ENCODE measurements around the gene MAML2. TPM values are rescaled to one million over a fixed set of nuclear protein-coding genes. Genes with fewer than 3 reads are reported as not detected.

Gene MAML2
- total RNA-seq (2021) = 2.7 TPM in 2 replicates
- long read RNA-seq, partial matches to known transcripts = 0 of 1 reads
- long read RNA-seq, other reads (novel, unspliced or antisense) = 1 of 1 reads

DNA sequence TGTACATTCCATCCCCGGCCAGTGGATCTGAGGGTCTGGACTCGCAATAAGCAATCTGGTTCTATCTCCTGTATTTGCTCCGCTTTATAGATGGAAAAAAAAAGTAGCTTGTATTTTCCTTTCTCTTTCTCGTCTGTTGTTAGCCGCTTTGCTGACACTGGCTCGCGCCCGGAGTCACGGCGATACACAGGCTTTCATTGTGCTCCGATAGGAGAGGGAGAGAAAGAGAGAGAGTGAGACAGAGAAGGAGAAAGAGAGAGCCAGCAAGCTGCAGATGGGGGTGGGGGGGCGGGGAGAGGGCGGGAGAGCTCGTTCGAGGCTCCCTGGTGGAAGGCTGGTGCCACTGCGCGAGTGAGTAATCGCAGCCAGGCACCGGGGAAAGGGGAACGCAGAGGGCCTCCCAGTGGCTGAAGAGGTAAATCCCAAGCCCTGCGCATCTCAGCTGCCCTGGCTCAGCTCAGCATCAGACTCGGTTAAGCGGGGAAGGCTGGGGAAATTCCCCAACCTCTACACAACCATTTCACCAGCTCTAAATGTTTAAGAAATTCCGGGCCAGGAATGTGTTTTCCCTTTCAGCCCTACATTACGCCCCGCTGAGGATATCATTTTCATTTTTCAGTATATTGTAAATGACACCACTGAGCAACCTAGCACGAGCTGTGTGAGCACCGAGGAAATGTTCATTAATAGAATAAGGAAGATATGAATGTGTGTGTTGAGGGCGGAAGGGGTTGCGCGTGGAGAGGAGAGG lies at the start of gene MAML2:
TSS of gene MAML2 (minus strand) at position 235 of the 751 bp plus-strand sequence. CDS start 1,300 bp downstream, outside the sequence.
- peaks cover 15% of the 10 kb centered on the region for H3K23me2 ChIP-seq (ENCODE audit: insufficient read length, low read depth, low read length, poor library complexity, severe bottlenecking)
- peaks cover 2 to 3% of the 10 kb centered on the region in 2 experiments; a peak in 2 of 5 replicates for H3K9me3 Mint-ChIP-seq

More for the DNA sequence above, at the start of gene MAML2:
- H3K27ac Mint-ChIP-seq = peak within 1 kb of the TSS in 1 of 3 experiments; percentile 92; a peak in 2 of 7 replicates
- Histone ChIP-seq H3K56ac (ENCODE audit: insufficient read length, low read depth, low read length) (no peak within 1 kb of the TSS), H3K79me2 (ENCODE audit: insufficient read depth, low read length) (peaks cover 2% of the 10 kb centered on the region; the same call in 1 of the 2 replicates), H3K18ac (ENCODE audit: insufficient read length, low read depth, low read length) (no peak within 1 kb of the TSS), H3K27me3 (ENCODE audit: insufficient read depth, low read length) (no peaks in the 10 kb centered on the region), H3K9ac (ENCODE audit: extremely low read depth, insufficient read length, low read length) (peak within 1 kb of the TSS; percentile 46), H3K4me1 (ENCODE audit: insufficient read depth, low read length) (peaks cover 12% of the 10 kb centered on the region), H4K8ac (replicated peaks; ENCODE audit: insufficient read length, low read depth, low read length) (no peak within 1 kb of the TSS), H3K4ac (ENCODE audit: low read depth, low read length) (no peak within 1 kb of the TSS), H3K27ac (ENCODE audit: insufficient read length, low read depth, low read length) (no peak within 1 kb of the TSS), H3K4me2 (ENCODE audit: insufficient read depth, insufficient read length, low read length) (peak within 1 kb of the TSS; percentile 96), H4K91ac (ENCODE audit: insufficient read length, low read depth, low read length) (no peak within 1 kb of the TSS), H2BK15ac (ENCODE audit: low read depth, low read length) (no peak within 1 kb of the TSS), H3K14ac (ENCODE audit: insufficient read depth, low read length) (no peak within 1 kb of the TSS), H2BK12ac (ENCODE audit: insufficient read length, low read depth, low read length) (no peak within 1 kb of the TSS), H3K79me1 (ENCODE audit: insufficient read depth, low read depth, low read length, poor library complexity, severe bottlenecking) (no peaks in the 10 kb centered on the region), H2AK5ac (ENCODE audit: insufficient read length, low read length) (no peak within 1 kb of the TSS), H2BK5ac (ENCODE audit: insufficient read length, low read length) (no peak within 1 kb of the TSS), H4K5ac (ENCODE audit: insufficient read length, low read depth, low read length) (no peak within 1 kb of the TSS), H3K23ac (ENCODE audit: insufficient read length, low read depth, low read length) (no peak within 1 kb of the TSS), H2BK120ac (ENCODE audit: low read depth, low read length, poor library complexity, severe bottlenecking) (no peak within 1 kb of the TSS), H2BK20ac (ENCODE audit: low read depth, low read length, poor library complexity, severe bottlenecking) (no peak within 1 kb of the TSS), H3K9me3 (ENCODE audit: control insufficient read depth, low read depth, low read length) (no peaks in the 10 kb centered on the region), H3T11ph (ENCODE audit: low read length) (no peak within 1 kb of the TSS), H2AFZ (ENCODE audit: low read length) (peak within 1 kb of the TSS; percentile 99), H4K20me1 (ENCODE audit: control insufficient read depth, insufficient read depth, insufficient read length) (no peaks in the 10 kb centered on the region)
- peak within 1 kb of the TSS; percentile 84 to 87 for H3K4me3 Mint-ChIP-seq
- peaks cover 4% of the 10 kb centered on the region for H3K27me3 Mint-ChIP-seq (ENCODE audit: low read depth)
- peaks cover 0 to 3% (median 0%) of the 10 kb centered on the region in 3 experiments; a peak in 2 of 7 replicates for H3K36me3 Mint-ChIP-seq (ENCODE audit: insufficient read depth in 1 of 3, low read depth in 3 of 3)
- H3K4me1 Mint-ChIP-seq = peaks cover 41 to 42% of the 10 kb centered on the region in 2 experiments
- peak; percentile 97 for TF ChIP-seq CTCF (conservative IDR thresholded peaks at IDR 0.05)
- peak; percentile 96 for DNase-seq
- WGBS (ENCODE audit: extremely low coverage, insufficient read length, low lambda C conversion rate) = 100% methylated on average over 3 of the region's 31 CpGs
